Motor neuron (in vitro differentiated cells): ENCODE measurements around the gene KCNK5. TPM values are rescaled to one million over a fixed set of nuclear protein-coding genes. Genes with fewer than 3 reads are reported as not detected.

Experiments used
- ATAC-seq, 8 experiments: fragments of 200-7000 bp; cut with Tn5 transposase; replicated peaks in 6 of 8; 2 replicates each; pipeline ENCODE4 v1.8.0; 2021; ENCODE audit warnings: mild to moderate bottlenecking in 8 of 8, moderate library complexity in 8 of 8
- H3K27ac ChIP-seq, 2 donors: fragments of 250-450 bp; sonication (Bioruptor Pico); 2 replicates each; pipeline ENCODE4 v1.9.0; 2021; ENCODE audit warnings: antibody characterized with exemption in 2 of 2, mild to moderate bottlenecking in 2 of 2, moderate library complexity in 1 of 2
- H3K4me1 ChIP-seq, 2 donors: fragments of 250-450 bp; sonication (Bioruptor Pico); replicated peaks in 1 of 2; 2 replicates each; pipeline ENCODE4 v1.6.1; 2021; ENCODE audit warnings: antibody characterized with exemption in 2 of 2, mild to moderate bottlenecking in 2 of 2, moderate library complexity in 1 of 2
- H3K4me3 ChIP-seq, 5 donors: fragments of 250-450 bp; sonication (Bioruptor Pico); 2 replicates each; pipeline ENCODE4 v1.9.0; 2021; ENCODE audit warnings: antibody characterized with exemption in 5 of 5, mild to moderate bottlenecking in 5 of 5, moderate library complexity in 4 of 5
- WGBS, 10 experiments: fragments of 450-650 bp; shearing (Covaris generic); methylation state at CpG; one replicate each; pipeline ENCODE4 v1.0.0; 2022; 5-methylcytosine and 5-hydroxymethylcytosine counted together
- in situ Hi-C, 9 experiments: fragments of 400-800 bp; cut with MboI; loops; one replicate each; pipeline ENCODE4 v1.15.0; 2021; ENCODE audit warnings: low sequenced_read_pairs in 9 of 9, low pct_unique_long_range_greater_than_20kb in 2 of 9; ENCODE audit not compliant: unreplicated experiment in 9 of 9
- total RNA-seq, 8 experiments: library from RNA; unstranded; fragments of 300-600 nt; gene quantifications; 2 replicates each; pipeline versions ENCODE4 v1.2.3 to v1.2.4, GENCODE V29; 2022

The KCNK5 gene
- total RNA-seq, 8 experiments from 2014 or later, result 0.14 to 36.6 (median 2.5) TPM

DNA sequence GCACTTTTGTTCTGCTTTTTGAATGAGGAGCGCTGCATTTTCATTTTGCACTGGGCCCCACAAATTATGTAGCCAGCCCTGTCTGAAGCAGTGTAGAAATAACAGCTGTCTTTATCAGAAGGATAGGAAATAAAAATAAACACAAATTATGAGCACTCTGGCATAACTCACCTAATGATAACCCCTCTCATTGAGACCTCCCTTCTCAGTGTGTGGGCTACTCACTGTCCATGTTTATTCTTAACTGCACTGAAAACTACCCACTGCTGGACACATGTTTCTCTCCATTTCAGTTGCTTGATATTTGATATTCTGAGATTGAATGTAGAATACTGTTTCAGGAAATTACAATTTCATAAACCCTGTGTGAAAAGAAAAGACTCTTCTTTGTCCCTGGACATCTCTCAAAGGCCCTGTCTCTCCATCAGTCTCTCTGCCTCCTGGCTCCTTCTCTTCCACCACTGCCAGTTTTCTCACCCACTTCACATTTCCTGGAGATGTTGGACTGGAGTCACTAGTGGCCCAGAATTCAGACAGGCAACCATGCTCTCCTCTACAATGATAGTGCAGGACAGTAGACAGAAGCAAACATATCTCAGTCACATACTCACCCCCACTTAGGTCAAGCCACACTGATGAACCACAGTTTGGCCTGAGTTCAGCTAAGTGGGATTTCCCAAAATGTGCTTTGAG, 84.6 kb downstream of the KCNK5 start:
- no peaks in the 10 kb centered on the region for H3K4me1 ChIP-seq
- 20 to 90% (median 80%) methylated on average over 1 of the region's 1 CpG; no CpG with 5 or more reads in 3 of the 10 experiments for WGBS, 10 experiments
- no peak for ATAC-seq

DNA sequence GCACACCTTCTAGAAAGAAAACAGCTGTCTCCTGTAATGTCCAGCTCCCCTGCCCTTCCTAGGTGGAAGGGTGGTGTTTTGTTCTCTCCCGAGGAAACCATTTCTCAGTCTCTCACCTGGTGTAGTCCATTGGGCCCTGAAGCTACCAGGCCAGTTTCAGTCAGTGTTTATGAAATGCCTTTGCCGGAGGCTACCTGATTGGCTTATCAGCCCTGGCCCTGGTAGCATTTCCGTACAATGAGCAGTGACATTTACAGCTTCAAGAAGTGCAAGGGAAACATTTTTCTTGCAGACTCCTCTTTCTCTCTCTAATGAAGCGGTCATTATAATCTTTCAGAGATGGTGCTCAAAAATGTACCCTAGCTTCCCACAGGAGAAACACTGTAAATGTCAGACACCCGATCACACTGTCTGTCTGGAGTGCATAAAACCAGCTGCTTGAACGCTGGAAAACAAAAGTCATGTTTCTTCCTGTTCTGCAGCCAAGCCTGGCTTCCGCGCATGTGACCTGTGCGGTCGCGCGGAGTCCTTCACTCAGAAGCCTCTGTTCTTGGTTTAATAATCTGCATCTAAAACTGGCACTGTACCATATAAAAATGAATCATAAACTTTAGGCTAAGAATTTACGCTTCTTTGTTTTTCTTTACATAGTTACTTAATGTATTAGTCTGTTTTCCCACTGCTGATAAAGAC, 85.9 kb downstream of the KCNK5 start:
- ATAC-seq, result no peak
- no peak overlapping the region for H3K27ac ChIP-seq
- H3K4me1 ChIP-seq, result no peaks in the 10 kb centered on the region
- no peak overlapping the region for H3K4me3 ChIP-seq
- in situ Hi-C loops, result no loop called here
- 0 to 100% (median 88%) methylated on average over 1 to 12 of the region's 13 CpGs for WGBS, 10 experiments

More for the DNA sequence above, 84.6 kb downstream of the KCNK5 start:
- in situ Hi-C loops, result no loop called here
- Histone ChIP-seq H3K27ac (no peak overlapping the region), H3K4me3 (no peak overlapping the region)

- no peak for ATAC-seq
- 20 to 84% (median 57%) methylated on average over 1 to 5 of the region's 7 CpGs; no CpG with 5 or more reads in 2 of the 10 experiments for WGBS, 10 experiments
- H3K27ac ChIP-seq, result no peak overlapping the region
- in situ Hi-C loops, result no loop called here
- H3K4me3 ChIP-seq, result no peak overlapping the region
- no peaks in the 10 kb centered on the region for H3K4me1 ChIP-seq
Measured at GRCh38 chr6:39140556-39141167, 88.6 kb downstream of the KCNK5 start.

Other genes starting within 250 kb of the KCNK5 start
- under 1 TPM in 5 of 8 experiments, not detected in 3; 0.05 to 0.71 (median 0.14) TPM for gene GLP1R, start 180.7 kb downstream of the KCNK5 start, total RNA-seq
- 10 to 100 TPM in 6 of 8 experiments, 1 to 10 TPM in 2; 8.8 to 14.3 (median 11.9) TPM for gene SAYSD1, start 114.3 kb downstream of the KCNK5 start, total RNA-seq
- 1 to 10 TPM in 2 of 8 experiments, under 1 TPM in 3, not detected in 3; 0.27 to 2.7 (median 0.94) TPM for gene KCNK17, start 84.9 kb upstream of the KCNK5 start, total RNA-seq
- under 1 TPM in 1 of 8 experiments, not detected in 7; 0.45 TPM for gene KCNK16, start 93.2 kb upstream of the KCNK5 start, total RNA-seq